GM19438 (cell line): ENCODE measurements around the gene KCNJ15.

Experiments
- ATAC-seq: cut with Tn5 transposase; IDR thresholded peaks from one replicate; pipeline ENCODE4 v1.9.1; 2021; ENCODE audit warnings: low read depth; ENCODE audit not compliant: unreplicated experiment

KCNJ15 gene

GRCh38 chr21:38266732-38267131, 9.9 kb downstream of the KCNJ15 start:
- no peak for ATAC-seq

DNA sequence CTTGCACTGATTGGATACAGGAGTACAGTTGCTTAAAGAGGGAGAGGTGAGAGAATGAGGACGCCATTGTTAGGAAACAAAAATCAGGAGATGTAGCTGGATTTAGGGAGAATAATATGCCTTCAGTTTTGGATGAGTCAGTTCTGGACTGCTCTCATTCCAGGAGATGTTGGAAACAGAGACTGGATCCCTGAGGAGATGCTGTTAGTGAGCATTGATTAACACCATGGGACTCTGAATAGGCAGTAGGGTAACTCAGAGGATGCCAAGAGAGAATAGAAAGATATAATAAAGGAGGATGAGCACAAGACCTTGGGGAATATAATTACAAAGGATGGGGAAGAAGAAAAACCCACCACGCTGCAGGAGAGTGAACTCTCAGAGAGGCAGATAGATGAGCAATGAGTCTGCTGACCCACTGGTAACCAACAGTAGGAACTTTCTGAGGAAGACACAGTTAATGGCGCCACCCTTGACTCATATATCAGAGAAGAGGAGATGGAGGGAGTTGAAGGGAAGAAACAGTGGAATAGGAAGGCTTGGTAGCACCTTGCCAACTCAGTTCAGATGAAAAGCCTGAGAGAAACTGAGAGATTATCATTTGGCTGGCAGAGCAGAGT, 10.5 kb downstream of the KCNJ15 start:
- ATAC-seq: no peak

GRCh38 chr21:38267991-38268863, 11.4 kb downstream of the KCNJ15 start:
- no peak for ATAC-seq

GRCh38 chr21:38268864-38269575, 12.2 kb downstream of the KCNJ15 start:
- no peak for ATAC-seq

GRCh38 chr21:38269576-38269936, 12.8 kb downstream of the KCNJ15 start:
- ATAC-seq: peak; percentile 59

- ATAC-seq: no peak
Measured at GRCh38 chr21:38272215-38272614, 15.4 kb downstream of the KCNJ15 start.

DNA sequence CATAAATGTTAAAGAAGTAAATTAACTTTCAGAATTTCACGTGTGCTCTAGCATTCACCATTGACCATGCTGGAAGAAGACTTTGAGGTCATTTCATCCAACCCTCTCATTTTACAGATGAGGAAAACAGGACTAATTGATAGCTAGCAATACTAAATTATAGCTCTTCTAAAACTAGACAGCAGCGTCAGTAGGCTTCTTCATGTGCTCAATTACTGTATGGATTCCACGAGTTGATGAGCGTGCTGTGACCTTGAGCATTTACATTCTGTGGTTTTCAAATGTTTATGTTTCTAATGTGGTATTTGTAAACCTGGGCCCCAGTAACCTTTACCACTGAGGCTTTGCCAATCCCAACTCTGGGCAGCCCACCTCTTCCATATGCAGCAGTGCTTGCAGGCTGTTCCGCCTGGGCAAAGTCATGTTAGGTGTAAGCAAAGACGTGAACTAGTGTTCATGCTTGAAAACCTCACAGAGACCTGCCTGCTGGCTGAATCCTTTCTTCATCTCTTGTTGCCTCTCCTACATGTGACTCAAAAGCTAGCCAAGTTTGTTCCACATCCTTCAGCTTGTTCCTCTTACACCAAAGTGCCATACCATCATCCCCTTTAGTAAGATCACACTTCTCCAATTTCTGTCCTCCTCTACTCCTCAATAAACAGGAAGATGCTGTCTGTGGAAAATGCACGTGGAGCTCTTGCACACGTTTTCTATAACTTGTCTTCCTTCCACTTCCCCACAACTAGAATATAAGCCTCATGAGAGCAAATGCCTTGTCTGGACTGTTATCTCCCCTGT, 17.2 kb downstream of the KCNJ15 start:
- ATAC-seq: no peak

DNA sequence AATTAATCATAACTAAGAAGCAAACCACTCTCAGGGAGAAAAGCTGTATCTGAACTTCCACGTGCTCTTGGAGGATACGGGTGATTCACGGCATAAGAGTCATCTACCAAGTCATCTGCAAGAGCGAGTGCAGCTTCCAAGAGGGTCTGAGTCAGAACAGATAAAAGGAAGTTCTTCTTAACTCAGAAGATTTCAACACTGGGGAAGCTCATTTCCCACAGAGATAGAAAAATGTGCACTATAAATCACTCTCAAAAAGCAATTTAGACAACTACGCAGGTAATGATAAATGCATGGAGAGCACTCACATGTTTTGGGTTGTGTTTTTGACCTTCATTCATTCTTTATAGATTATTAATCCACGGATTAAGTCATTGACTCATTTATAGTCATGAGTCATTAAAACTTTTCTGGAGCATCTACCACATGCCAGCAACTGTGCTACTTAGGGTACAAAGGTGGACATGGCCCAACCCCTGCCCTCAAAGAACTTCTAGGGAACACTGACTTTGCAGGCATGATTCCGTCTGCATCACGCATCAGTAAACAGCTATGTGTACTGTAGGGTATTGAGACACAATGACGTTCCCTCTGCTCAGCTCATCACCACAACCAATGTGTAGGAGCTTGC, 20.8 kb downstream of the KCNJ15 start:
- ATAC-seq: no peak

- no peak for ATAC-seq
Measured at GRCh38 chr21:38280454-38280853, 23.7 kb downstream of the KCNJ15 start.

DNA sequence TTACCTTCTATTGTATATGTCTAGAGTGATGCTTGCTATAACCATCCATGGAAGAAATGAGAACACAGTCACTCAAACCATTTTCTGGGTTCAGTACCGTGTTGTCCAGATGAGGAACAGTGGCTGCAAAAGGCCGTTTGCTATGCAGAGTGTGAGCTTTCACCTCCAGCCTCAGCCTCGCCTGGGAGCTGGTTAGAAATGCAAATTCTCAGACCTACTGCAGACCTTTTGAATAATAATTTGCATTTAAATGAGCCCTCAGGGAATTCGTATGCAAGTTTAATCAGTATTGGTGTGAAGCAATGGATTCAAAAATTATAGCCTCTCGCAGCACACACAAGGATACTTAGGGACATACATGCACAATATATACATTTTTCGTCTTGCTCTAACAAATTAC, 24.1 kb downstream of the KCNJ15 start:
- ATAC-seq: no peak

DNA sequence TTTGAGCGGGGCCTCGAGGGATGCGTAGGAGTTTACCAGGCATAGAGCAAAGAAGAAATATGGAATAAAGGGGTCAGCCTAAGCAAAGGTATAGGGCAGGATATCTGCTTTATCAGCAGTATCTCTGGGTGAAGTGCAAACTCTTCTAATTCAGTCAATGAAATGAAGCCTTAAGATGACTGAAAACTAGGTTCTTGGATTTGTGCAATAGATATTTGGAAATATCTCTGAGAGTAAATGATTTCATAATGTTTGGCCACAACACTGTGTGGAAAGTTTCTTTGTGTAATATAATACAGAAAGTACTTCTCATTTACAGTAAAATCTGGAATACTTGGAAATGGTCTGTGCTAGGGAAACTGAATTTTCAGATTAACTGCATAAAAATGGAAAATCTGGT, 26.1 kb downstream of the KCNJ15 start:
- ATAC-seq: no peak

- ATAC-seq: no peak
Measured at GRCh38 chr21:38284216-38284615, 27.4 kb downstream of the KCNJ15 start.

DNA sequence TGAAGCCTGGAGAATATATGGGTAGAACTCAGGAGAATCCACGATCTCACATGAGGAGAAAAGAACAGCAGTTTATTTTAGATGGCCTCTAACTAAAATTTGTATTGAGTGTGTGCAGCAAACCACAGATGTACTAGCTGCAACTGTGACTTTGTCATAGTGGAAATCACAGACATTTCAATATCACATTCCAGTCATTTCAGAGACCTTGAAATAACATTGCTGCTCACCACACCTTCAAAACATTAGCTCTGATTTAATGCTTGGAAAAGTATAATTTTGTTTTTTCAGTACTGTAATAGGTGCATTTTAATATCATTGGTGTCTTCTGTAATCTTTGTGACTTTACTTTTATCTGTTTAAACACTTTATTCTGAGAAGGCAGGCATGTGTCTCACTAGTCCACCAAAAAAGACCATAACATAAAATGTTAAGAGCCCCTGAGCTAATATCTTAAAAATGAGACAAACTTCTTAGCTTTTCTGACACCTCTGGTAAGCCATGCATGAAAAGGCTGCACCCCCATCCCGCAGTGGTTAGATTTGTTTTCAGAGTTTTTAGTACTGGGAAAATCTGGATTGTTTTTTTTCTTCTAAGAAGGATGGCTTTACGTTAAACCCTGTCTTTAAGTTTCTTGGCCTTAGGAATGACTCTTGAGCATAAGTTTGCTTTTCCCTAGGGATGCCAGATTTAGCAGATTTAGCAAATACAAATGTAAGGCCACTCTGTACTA, 30.1 kb downstream of the KCNJ15 start:
- ATAC-seq: no peak

- ATAC-seq: no peak
Measured at GRCh38 chr21:38287476-38287875, 30.7 kb downstream of the KCNJ15 start.

- ATAC-seq: no peak
Measured at GRCh38 chr21:38289705-38290485, 33.1 kb downstream of the KCNJ15 start.

GRCh38 chr21:38290809-38291208, 34.0 kb downstream of the KCNJ15 start:
- ATAC-seq: no peak

- ATAC-seq: no peak
Measured at GRCh38 chr21:38291874-38292273, 35.1 kb downstream of the KCNJ15 start.

DNA sequence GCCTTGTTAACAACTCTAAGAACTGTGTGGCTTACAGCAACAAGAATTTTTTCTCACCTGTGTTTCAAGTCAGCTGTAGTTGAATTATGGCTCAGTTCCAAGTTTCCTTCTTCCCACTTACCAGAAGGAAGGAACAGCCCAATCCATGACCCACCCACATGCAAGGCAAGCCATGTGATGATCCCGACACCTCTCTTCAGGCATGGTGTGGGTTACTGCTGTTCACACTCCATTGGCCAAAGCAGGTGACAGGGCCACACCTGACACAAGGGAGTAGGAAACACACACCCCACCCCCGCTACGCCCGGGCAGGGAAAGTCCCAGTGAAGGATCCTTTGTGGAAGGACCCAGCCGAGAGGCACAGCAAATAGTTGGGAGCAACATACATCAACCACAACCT, 36.3 kb downstream of the KCNJ15 start:
- no peak for ATAC-seq

GRCh38 chr21:38293765-38294164, 37.0 kb downstream of the KCNJ15 start:
- no peak for ATAC-seq
